ENCODE results near the gene SORT1. TPM values are rescaled to one million over a fixed set of nuclear protein-coding genes. Genes with fewer than 3 reads are reported as not detected.

SORT1 gene
- total RNA-seq, 1 donor from 2014 or later, result 7.9 TPM

DNA sequence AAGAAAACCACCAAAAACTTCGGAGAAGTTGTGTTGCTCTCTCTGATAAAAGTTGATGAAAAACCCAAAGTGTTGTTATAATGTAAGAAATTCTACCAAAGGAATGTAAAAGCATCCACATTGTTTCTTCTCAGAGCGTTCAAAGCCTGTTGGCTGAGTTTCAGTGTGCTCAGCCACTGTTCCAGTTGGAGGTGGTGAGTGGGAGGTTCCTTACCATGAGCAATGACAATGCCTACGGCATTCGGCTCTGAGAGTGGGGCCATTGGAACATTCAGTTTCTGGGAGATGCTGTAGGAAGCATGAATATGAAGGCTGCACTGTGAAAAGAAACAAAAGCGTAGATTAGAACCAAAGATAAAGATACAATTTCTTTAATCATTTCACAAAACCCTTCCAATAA is 70.4 kb downstream of the SORT1 start:
- FAIRE-seq, result no peak
- TF ChIP-seq, protein P1, sequence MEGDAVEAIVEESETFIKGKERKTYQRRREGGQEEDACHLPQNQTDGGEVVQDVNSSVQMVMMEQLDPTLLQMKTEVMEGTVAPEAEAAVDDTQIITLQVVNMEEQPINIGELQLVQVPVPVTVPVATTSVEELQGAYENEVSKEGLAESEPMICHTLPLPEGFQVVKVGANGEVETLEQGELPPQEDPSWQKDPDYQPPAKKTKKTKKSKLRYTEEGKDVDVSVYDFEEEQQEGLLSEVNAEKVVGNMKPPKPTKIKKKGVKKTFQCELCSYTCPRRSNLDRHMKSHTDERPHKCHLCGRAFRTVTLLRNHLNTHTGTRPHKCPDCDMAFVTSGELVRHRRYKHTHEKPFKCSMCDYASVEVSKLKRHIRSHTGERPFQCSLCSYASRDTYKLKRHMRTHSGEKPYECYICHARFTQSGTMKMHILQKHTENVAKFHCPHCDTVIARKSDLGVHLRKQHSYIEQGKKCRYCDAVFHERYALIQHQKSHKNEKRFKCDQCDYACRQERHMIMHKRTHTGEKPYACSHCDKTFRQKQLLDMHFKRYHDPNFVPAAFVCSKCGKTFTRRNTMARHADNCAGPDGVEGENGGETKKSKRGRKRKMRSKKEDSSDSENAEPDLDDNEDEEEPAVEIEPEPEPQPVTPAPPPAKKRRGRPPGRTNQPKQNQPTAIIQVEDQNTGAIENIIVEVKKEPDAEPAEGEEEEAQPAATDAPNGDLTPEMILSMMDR (IDR thresholded peaks at IDR 0.05; ENCODE audit: insufficient read depth, low read length, severe bottlenecking), result no peak
- H3K36me3 ChIP-seq (ENCODE audit: control insufficient read depth, insufficient read depth, low read length), result no peaks in the 10 kb centered on the region
- H3K27me3 ChIP-seq (ENCODE audit: control insufficient read depth, insufficient read depth, low read length), result no peaks in the 10 kb centered on the region
- DNase-seq (ENCODE audit: low read depth), result no peak
- H3K4me3 ChIP-seq (ENCODE audit: low read depth, low read length), result no peak overlapping the region

DNA sequence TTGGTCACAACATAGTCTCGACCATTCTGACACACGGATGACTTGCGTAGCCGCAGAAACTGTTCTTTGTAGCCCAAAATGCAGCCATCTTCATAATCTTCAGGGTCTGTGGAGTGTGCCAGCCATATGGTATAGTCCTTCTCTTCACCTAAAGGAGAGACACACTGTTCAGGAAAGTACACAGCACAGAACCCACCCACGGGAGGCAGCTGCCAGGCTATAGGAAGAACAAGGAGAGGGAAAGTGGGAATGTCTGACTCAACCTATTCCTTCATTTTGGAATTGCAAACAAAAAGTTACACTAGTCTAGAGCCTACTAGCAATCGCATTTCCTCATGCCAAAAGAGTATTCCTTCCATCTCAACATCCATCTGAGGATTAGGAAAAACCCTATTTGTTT is 74.7 kb downstream of the SORT1 start:
- TF ChIP-seq, protein P1 (IDR thresholded peaks at IDR 0.05; ENCODE audit: insufficient read depth, low read length, severe bottlenecking), result no peak
- no peaks in the 10 kb centered on the region for H3K36me3 ChIP-seq (ENCODE audit: control insufficient read depth, insufficient read depth, low read length)

DNA sequence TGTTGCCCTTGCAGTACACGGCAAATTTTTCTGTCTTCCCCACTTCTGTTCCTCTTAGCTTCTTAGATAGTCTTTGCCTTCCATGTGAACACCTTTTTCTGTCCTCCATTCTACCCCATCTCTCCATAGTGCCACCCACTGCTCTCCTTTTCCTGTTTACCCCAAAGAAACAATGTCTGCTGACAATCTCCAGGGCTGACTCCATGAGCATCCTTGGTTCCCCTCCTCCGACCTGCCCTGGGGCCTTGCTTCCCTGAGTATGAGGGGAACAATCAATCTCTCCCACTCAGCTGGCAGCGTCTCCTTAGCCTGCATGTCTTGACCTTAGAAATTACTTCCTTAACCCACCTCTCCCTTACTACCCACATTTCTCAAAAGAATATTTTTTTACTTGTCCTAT is 78.6 kb downstream of the SORT1 start:
- Histone ChIP-seq H3K36me3 (ENCODE audit: control insufficient read depth, insufficient read depth, low read length) (no peaks in the 10 kb centered on the region), H3K4me3 (ENCODE audit: low read depth, low read length) (no peak overlapping the region), H3K27me3 (ENCODE audit: control insufficient read depth, insufficient read depth, low read length) (no peaks in the 10 kb centered on the region)
- TF ChIP-seq, protein P1 (IDR thresholded peaks at IDR 0.05; ENCODE audit: insufficient read depth, low read length, severe bottlenecking), result no peak
- FAIRE-seq (no peak), DNase-seq (ENCODE audit: low read depth) (no peak)

More for the DNA sequence above, 74.7 kb downstream of the SORT1 start:
- FAIRE-seq (no peak), DNase-seq (ENCODE audit: low read depth) (no peak)
- H3K27me3 ChIP-seq (ENCODE audit: control insufficient read depth, insufficient read depth, low read length), result no peaks in the 10 kb centered on the region
- H3K4me3 ChIP-seq (ENCODE audit: low read depth, low read length), result no peak overlapping the region

DNA sequence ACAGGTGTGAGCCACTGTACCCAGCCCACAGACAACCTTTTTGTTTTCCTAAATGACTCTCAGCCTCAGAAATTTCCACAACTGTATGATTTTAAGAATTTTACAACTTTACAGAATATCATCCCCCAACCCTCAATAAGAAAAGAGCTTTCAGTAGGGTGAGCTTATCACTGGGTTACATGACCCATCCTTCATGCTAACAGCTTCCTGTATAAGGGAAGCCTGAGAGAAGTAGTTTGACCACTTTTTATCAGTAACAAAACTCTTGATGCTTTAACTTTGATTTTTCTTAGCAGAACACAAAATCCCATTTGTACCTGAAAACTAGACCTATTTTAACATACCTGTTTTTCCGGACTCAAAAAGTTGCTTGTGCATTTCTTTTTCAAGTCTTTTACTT is 81.2 kb downstream of the SORT1 start:
- Histone ChIP-seq H3K27me3 (ENCODE audit: control insufficient read depth, insufficient read depth, low read length) (no peaks in the 10 kb centered on the region), H3K4me3 (ENCODE audit: low read depth, low read length) (no peak overlapping the region), H3K36me3 (ENCODE audit: control insufficient read depth, insufficient read depth, low read length) (no peaks in the 10 kb centered on the region)
- DNase-seq (ENCODE audit: low read depth), result no peak
- TF ChIP-seq, protein P1 (IDR thresholded peaks at IDR 0.05; ENCODE audit: insufficient read depth, low read length, severe bottlenecking), result no peak
- no peak for FAIRE-seq

DNA sequence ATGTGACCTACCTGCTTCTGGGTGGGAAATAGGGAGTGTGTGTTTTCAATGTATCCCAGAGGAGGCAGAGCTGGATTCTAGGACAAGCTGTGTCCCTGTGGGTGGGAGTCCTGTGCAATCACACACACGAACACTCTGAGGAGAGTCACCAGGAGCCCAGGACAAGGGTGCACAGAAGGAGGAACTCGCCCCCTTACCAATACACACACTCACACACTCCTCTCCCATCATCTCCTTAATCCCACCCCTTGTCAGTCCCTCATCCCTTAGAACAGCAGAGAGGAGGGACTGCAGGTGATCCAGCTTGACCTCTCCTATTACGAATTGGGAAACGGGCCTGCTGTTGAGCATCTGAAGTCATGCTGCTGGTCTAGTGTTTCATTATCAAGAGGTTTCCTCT is 82.4 kb downstream of the SORT1 start:
- TF ChIP-seq, protein P1 (IDR thresholded peaks at IDR 0.05; ENCODE audit: insufficient read depth, low read length, severe bottlenecking), result no peak
- no peaks in the 10 kb centered on the region for H3K36me3 ChIP-seq (ENCODE audit: control insufficient read depth, insufficient read depth, low read length)
- no peak for FAIRE-seq

DNA sequence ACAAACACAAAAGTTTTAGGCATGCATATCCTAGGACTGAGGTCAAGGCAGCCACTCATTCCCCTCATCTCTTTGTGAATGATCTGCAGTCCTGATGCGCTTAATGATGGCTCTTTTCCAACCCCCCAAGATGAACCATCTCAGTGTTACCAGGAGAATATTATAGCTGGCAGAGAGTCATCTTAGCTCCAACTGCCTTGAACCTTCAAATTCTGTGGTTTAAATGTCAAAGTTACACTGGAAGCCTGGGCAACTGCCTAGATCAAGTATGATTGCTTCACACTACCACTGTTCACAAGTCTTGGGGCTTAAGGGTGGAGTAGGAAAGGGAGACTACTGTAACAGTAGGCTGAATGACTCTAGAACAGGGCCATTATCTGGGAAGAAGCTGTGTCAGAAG is 82.9 kb downstream of the SORT1 start:
- no peak for FAIRE-seq

More for the DNA sequence above, 82.4 kb downstream of the SORT1 start:
- H3K27me3 ChIP-seq (ENCODE audit: control insufficient read depth, insufficient read depth, low read length), result no peaks in the 10 kb centered on the region
- no peak overlapping the region for H3K4me3 ChIP-seq (ENCODE audit: low read depth, low read length)
- no peak for DNase-seq (ENCODE audit: low read depth)

More for the DNA sequence above, 82.9 kb downstream of the SORT1 start:
- TF ChIP-seq, protein P1 (IDR thresholded peaks at IDR 0.05; ENCODE audit: insufficient read depth, low read length, severe bottlenecking), result no peak
- no peak for DNase-seq (ENCODE audit: low read depth)
- H3K36me3 ChIP-seq (ENCODE audit: control insufficient read depth, insufficient read depth, low read length), result no peaks in the 10 kb centered on the region
- no peak overlapping the region for H3K4me3 ChIP-seq (ENCODE audit: low read depth, low read length)
- H3K27me3 ChIP-seq (ENCODE audit: control insufficient read depth, insufficient read depth, low read length), result no peaks in the 10 kb centered on the region
